HG02642 (cell line): ENCODE results near the gene TBC1D22B.

Experiments
- ATAC-seq: cut with Tn5 transposase; IDR thresholded peaks from one replicate; pipeline ENCODE4 v1.9.1; 2021; ENCODE audit warnings: mild to moderate bottlenecking; ENCODE audit not compliant: unreplicated experiment, poor library complexity

TBC1D22B gene

DNA sequence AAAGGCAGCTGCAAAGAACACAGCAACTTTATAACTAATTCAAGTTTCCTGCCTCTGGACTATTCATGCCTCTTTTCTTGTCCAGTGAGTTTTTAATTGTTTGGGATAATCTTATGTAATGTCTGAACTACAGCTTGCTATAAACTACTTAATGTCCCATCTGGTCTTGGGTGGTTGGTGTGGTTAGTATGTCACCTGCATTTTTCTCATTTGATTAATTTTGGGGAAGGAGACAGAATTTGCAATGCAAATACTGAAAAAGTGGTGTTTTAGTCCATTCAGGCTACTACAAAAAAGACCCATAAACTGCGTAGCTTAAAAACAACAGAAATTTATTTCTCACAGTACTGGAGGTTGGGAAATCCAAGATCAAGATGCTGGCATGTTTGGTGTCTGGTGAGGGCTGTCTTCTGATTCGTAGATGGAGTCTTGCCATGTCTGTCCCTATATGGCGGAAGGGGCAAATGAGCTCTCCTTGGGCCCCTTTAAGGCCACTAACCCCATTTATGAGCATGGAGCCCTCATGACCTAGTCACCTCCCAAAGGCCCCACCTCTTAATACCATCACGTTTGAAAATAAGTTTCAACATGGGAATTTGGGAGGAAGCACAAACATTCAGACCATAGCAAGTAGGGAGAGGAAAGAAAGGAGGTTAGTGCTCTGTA, 118.6 kb downstream of the TBC1D22B start:
- no peak for ATAC-seq

DNA sequence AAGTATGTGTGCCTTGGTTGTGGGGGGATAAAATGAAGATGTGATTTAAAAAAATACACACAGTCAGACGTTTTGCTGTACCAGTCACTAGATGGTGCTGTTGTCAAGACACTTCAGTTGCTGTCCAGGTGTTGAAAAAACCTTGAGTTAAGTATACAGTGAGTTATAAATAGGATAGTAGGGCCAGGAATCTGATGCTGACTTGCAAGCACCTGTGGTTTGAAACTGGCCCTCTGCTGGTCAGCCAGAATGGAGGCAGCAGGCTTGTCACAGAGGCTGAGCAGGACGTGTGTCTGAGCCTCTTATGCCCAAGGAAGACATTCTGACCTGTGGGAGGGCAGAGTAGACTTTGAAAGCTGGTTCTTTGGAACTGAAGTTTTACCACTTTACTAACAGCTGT, 124.0 kb downstream of the TBC1D22B start:
- ATAC-seq, result peak; percentile 69
